Epithelial cell of esophagus (primary cell): ENCODE results near the gene CCNH.

Source experiments
- DNase-seq: peaks from one replicate; pipeline ENCODE4 v3.0.0; 2010; ENCODE audit warnings: low read depth
- H3K4me3 ChIP-seq: 2 replicates; pipeline ENCODE4 v1.5.1; 2011; ENCODE audit warnings: mild to moderate bottlenecking, low read length, control low read depth
- TF ChIP-seq, protein P1 (sequence below): IDR thresholded peaks from 2 replicates; pipeline ENCODE4 v1.5.1; 2011; ENCODE audit warnings: low read depth, mild to moderate bottlenecking, low read length, control low read depth, inconsistent platforms; ENCODE audit not compliant: insufficient read depth; ENCODE audit errors: missing control alignments

CCNH gene

DNA sequence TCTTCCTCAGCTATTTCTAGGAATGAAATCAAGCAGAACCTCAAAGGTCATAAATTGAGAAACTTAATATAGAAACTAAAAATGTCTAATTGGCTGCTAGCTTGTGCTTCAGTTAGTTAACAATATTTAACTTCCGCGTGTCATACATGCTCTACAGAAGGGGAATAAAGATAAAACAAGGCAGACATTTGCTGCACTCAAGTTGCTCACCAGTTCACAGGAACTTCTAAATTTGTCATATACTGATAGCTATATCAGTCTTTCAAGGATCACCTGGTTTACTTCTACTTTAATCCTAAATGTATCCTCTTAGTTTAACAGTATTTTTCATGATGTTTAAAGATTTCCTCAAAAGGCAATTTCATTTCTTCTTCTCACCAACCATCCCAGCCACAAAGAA, 8.4 kb downstream of the CCNH start:
- no peak overlapping the region for H3K4me3 ChIP-seq
- no peak for DNase-seq
- TF ChIP-seq, protein P1, sequence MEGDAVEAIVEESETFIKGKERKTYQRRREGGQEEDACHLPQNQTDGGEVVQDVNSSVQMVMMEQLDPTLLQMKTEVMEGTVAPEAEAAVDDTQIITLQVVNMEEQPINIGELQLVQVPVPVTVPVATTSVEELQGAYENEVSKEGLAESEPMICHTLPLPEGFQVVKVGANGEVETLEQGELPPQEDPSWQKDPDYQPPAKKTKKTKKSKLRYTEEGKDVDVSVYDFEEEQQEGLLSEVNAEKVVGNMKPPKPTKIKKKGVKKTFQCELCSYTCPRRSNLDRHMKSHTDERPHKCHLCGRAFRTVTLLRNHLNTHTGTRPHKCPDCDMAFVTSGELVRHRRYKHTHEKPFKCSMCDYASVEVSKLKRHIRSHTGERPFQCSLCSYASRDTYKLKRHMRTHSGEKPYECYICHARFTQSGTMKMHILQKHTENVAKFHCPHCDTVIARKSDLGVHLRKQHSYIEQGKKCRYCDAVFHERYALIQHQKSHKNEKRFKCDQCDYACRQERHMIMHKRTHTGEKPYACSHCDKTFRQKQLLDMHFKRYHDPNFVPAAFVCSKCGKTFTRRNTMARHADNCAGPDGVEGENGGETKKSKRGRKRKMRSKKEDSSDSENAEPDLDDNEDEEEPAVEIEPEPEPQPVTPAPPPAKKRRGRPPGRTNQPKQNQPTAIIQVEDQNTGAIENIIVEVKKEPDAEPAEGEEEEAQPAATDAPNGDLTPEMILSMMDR, result no peak

DNA sequence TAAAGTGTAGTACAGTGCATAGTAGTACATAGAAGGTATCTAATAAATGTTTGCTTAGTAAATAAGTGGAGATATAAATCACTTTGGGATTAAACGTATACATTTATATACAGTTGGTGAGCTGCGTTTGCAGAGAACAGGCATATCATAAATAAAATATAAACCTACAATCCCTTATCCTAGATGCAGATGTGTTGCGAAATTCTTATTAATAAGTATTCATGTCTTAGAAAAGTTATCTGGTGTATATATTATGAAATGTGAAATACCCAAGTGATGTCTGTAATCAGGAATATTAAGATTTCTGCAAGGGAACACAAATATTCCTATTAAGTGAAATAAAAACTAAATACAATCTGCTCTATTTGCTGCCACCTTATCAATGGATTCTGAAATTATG, 8.8 kb downstream of the CCNH start:
- no peak for DNase-seq
- TF ChIP-seq, protein P1, result no peak
- no peak overlapping the region for H3K4me3 ChIP-seq

DNA sequence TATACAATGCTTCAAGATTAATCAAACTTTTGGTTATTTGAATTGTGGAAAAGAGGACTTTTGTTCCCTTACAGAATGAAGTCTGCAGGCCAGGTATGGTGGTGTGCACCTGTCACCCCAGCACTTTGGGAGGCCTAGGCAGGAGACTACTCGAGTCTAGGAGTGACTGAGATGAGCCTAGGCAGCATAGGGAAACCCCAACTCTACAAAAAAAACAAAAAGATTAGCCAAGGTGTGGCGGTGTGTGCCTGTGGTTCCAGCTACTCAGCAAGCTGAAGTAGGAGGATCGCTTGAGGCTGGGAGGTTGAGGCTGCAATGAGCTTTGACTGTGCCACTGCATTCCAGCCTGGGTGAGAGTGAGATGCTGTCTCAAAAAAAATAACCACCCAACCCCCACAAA, 9.3 kb downstream of the CCNH start:
- H3K4me3 ChIP-seq, result no peak overlapping the region
- no peak for DNase-seq
- TF ChIP-seq, protein P1, result no peak

DNA sequence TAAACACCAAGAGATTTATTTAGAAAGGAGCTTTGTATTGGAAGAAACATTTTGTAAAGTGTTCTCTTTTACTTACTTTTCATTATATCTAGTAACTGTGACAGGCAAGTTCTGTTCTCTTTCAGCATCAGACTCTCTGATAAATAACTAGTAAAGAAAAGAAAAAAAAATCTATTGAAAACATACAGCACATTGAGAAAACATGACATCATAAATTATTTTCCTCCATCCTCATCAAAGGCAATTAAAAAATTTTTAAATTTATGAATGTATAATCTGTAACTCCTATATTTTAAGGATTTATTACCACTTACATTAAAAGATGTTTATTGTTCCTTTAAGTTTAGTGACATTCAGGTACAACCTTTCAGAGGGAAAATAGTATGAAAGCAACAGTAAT, 11.1 kb downstream of the CCNH start:
- TF ChIP-seq, protein P1, result no peak
- no peak overlapping the region for H3K4me3 ChIP-seq
- DNase-seq, result no peak

DNA sequence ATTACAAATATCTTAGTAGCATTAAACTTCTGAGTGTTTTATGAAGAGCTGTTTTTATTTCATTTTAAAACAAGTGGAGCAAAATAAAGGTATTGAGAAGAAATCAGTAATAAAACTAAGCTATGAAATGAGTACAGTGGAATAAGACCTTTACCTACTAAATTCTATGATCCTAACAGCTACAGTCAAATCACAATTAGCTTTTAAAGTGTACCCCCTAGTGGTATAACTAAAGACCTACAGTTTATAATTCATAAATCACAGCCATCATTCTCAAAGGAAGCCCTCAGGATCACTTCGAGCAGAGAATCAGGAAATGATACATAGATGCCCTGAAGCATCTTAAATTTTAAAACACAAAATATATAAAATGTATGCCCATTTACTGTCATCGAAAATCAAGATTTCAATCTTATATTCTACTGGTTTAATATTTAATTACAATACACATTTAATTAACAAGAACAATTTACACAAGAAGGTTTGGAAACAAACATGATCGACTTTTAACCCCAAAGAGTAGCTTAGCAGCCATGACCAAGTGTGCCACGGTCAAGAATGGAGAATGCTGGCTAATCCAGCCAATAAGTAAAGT, 12.3 kb downstream of the CCNH start:
- TF ChIP-seq, protein P1, result peak; percentile 37
- H3K4me3 ChIP-seq, result no peak overlapping the region
- peak; percentile 40 for DNase-seq

DNA sequence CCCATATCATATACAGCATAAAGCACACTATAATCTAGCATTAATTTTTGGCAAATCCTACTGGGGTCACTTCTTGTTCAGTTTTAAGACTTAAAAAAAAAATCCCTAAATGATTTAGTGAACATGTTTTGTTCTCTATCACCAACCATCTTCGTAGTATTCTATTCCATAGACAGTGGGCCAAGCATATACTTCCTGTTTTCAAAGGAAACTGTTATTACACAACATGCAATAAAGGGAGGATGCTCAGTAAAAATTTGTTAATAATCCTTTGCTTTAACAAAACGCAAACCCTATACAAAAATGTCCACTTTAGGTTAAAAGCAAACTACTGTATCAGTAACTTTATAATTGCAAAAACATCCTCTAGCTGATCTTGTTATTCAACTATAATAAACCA, 13.0 kb downstream of the CCNH start:
- DNase-seq, result no peak
- no peak overlapping the region for H3K4me3 ChIP-seq
- TF ChIP-seq, protein P1, result no peak

DNA sequence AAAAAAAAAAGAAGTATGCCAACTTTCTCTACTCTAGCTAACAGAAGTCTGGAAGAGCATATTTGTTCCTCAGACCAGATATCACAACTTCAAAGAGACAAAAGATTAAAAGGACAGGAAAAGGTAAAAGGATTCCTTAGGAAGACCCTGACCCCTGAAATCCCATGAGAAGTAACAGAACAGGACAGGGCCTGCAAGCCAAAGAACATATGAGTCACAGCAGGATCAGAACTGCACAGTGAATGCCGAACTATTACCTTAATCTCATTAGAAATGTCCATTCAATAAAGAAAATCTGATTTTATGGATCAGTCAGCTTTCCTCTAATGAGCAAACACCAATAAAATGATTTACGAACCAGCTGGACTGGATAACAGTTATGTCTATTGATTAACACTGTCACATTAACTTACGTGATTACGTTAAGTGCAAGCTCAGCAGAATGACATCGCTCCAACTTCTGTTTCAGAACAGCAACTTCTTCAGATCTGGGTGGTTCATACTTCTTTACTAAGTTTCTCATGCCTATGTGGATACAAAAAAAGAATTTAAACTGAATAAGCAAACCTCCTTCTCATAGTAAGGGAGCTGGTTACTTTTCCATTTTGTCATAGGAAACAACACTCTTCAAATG, 13.6 kb downstream of the CCNH start:
- H3K4me3 ChIP-seq, result no peak overlapping the region
- peak; percentile 27 for DNase-seq
- TF ChIP-seq, protein P1, result no peak
